ENCODE data around the gene SNAPC2. TPM values are rescaled to one million over a fixed set of nuclear protein-coding genes. Genes with fewer than 3 reads are reported as not detected.
A peak's percentile ranks its signal among the peaks of the same experiment; 100 is the strongest.

The SNAPC2 gene
- total RNA-seq, 6 donors from 2014 or later, result 5.2 to 28.0 (median 19.2) TPM

- ATAC-seq (ENCODE audit: low FRiP score in 2 of 2) (no peak), DNase-seq (peak in 1 of 2 donors; percentile 82)
- H3K4me3 ChIP-seq, result no peak overlapping the region
- no peak for TF ChIP-seq POLR2A (IDR thresholded peaks at IDR 0.05)
- TF ChIP-seq POLR2AphosphoS5 (IDR thresholded peaks at IDR 0.05), result no peak
- WGBS, 2 donors, result 87 to 92% methylated on average over 27 to 31 of the region's 36 CpGs
- peak overlapping the region in 3 of 4 donors; percentile 2 to 55 (median 53) for H3K27ac ChIP-seq
- H3K9me3 ChIP-seq, result no peaks in the 10 kb centered on the region
- H3K27me3 ChIP-seq, result no peaks in the 10 kb centered on the region
- peaks cover 32 to 69% (median 59%) of the 10 kb centered on the region in 4 donors for H3K36me3 ChIP-seq
- peaks cover 2 to 16% (median 5%) of the 10 kb centered on the region in 4 donors for H3K4me1 ChIP-seq
Measured at GRCh38 chr19:7931221-7932061, 11.3 kb downstream of the SNAPC2 start.

DNA sequence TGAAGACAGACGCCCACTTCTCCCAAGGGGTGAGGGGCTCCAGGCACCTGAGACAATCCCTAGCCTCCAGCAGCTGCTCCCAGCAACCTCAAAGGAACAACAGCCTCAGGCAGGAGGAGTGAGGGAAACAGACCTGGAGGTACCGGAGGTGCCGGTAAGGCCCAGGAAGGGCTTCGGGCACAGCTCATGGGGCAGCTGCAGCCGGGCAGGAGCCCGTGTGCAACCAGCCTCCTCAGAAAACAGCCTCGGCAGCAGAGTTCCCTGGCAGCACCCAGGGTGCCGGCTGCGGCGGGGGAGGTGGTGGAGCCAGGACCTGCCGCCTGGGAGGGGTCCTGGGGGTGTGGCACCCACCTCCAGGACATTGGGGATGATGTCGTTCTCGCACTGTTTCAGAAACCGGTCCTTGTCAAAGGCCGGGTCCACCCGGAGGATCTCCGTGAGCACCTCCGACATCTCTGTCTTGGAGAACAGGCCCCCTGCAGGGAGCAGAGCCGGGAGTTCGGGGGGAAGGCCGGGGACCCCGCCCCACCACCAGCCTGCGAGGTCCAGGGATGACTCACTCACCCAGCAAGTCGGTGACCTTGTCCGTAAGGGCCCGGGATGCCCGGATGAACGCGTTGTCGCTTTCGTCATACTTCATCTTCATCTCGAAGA is 12.3 kb downstream of the SNAPC2 start:
- TF ChIP-seq CTCF (IDR thresholded peaks at IDR 0.05) (no peak), EP300 (IDR thresholded peaks at IDR 0.05) (no peak), POLR2AphosphoS5 (IDR thresholded peaks at IDR 0.05) (no peak), POLR2A (IDR thresholded peaks at IDR 0.05) (no peak)
- no peaks in the 10 kb centered on the region for H3K9me3 ChIP-seq
- H3K27me3 ChIP-seq, result no peaks in the 10 kb centered on the region
- H3K4me1 ChIP-seq, result peaks cover 0 to 8% (median 0%) of the 10 kb centered on the region in 4 donors
- no peak for DNase-seq
- no peak overlapping the region for H3K4me3 ChIP-seq
- WGBS, 2 donors, result 93 to 97% methylated on average over 18 to 31 of the region's 32 CpGs
- no peak for ATAC-seq (ENCODE audit: low FRiP score in 2 of 2)
- peak overlapping the region in 1 of 4 donors; percentile 53 for H3K27ac ChIP-seq
- peaks cover 32 to 74% (median 68%) of the 10 kb centered on the region in 4 donors for H3K36me3 ChIP-seq

DNA sequence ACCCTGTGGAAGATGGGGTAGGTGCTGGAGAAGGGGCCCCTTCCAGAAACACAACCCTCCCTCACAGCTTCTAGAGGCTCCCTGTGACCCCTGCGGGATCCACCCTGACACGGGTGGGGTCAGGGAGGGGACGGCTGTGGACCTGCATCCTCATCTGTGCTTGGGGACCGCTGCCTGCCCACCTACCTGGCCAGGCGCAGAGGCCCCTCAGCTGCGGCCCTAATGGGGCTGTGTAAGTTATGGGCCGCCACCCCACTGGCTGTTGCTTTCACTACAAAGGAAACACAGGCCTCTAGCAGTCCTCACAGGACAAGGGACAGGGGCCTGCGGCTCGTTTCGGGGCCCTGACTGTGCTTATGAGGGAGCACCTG is 12.8 kb downstream of the SNAPC2 start:
- 95 to 100% methylated on average over 8 to 10 of the region's 10 CpGs for WGBS, 2 donors
- Histone ChIP-seq H3K27ac (no peak overlapping the region), H3K27me3 (no peaks in the 10 kb centered on the region), H3K9me3 (no peaks in the 10 kb centered on the region), H3K36me3 (peaks cover 32 to 80% (median 73%) of the 10 kb centered on the region in 4 donors), H3K4me3 (no peak overlapping the region), H3K4me1 (peaks cover 0 to 8% (median 0%) of the 10 kb centered on the region in 4 donors)
- ATAC-seq (ENCODE audit: low FRiP score in 2 of 2) (no peak), DNase-seq (no peak)
- no peak for TF ChIP-seq CTCF (IDR thresholded peaks at IDR 0.05)
- TF ChIP-seq POLR2AphosphoS5 (IDR thresholded peaks at IDR 0.05), result no peak
- TF ChIP-seq EP300 (IDR thresholded peaks at IDR 0.05), result no peak
- no peak for TF ChIP-seq POLR2A (IDR thresholded peaks at IDR 0.05)

DNA sequence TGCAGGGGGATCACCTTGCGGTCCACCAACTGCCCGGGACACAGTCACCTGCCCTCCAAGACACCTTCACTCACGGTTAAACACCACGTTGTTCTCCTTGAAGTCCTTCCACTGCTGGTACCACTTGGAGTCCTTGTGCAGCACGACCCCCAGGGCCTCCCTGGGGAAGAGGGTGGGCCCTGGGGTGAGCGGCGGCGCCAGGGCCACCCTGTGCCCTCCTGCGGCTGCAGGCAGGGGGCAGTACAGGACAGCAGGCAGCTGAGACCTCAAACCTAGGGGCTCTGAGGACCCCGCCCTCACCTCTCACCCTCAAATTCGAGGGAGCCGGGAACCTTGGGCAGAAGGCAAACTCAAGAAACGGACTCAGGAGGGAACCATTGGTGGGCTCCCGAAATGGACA is 13.3 kb downstream of the SNAPC2 start:
- H3K27ac ChIP-seq, result no peak overlapping the region
- H3K9me3 ChIP-seq, result no peaks in the 10 kb centered on the region
- DNase-seq, result no peak
- H3K4me1 ChIP-seq, result peaks cover 0 to 8% (median 0%) of the 10 kb centered on the region in 4 donors
- H3K36me3 ChIP-seq, result peaks cover 32 to 84% (median 74%) of the 10 kb centered on the region in 4 donors
- ATAC-seq (ENCODE audit: low FRiP score in 2 of 2), result no peak
- no peak for TF ChIP-seq EP300 (IDR thresholded peaks at IDR 0.05)
- no peak for TF ChIP-seq CTCF (IDR thresholded peaks at IDR 0.05)
- no peak for TF ChIP-seq POLR2A (IDR thresholded peaks at IDR 0.05)
- no peak for TF ChIP-seq POLR2AphosphoS5 (IDR thresholded peaks at IDR 0.05)
- 92% methylated on average over 7 to 14 of the region's 14 CpGs for WGBS, 2 donors
- H3K4me3 ChIP-seq, result no peak overlapping the region
- no peaks in the 10 kb centered on the region for H3K27me3 ChIP-seq

Data from upper lobe of left lung (tissue), 6 donors.